Left ventricle myocardium superior (tissue), 1 donor: Measurements from ENCODE around the gene IL27RA. TPM values are rescaled to one million over a fixed set of nuclear protein-coding genes. Genes with fewer than 3 reads are reported as not detected.

Experiments
- ATAC-seq: fragments of 200-7000 bp; cut with Tn5 transposase; one replicate; pipeline ENCODE4 v1.9.1; 2020; ENCODE audit warnings: mild to moderate bottlenecking, moderate library complexity
- DNase-seq: peaks from one replicate; pipeline ENCODE4 v3.0.0-alpha.2; 2020
- intact Hi-C: fragments of 100-400 bp; cut with micrococcal nuclease; formaldehyde crosslinking; loops from one replicate; pipeline ENCODE4 v1.11.0; 2022
- total RNA-seq: library from RNA; stranded (reverse); fragmentation: NEBNext Ultra II Directional; extraction: Animal tissue kit (Norgen Biotek cat#: 25700); gene quantifications from one replicate; pipeline ENCODE4 v1.2.1, GENCODE V29; 2021
- donor health status: DM: no; HTN: yes; CAD: no; lungs with severe emphysema.

The IL27RA gene
- total RNA-seq, 1 donor from 2014 or later: 5.4 TPM

DNA sequence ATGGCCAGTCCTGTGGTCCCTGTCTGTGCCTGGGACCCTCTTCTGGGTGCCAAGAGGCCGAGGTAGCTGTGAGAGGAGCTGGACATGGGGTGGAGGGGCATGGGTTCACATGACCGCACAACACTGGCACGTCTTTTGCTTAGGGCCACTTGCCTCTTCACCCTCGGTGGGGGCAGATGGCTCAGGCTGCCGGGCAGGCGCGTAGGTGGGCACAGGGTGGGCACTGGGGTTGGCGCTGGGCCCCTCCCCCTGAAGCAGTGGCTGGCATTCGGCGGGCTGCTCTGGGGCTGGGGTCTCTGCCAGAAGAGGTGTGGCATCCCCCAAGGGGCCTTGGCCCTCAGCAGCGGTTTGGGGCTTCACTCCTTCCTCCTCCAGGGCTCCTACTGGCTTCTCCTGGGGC lies 21.9 kb downstream of the IL27RA start:
- intact Hi-C loops: no loop called here
- ATAC-seq (no peak), DNase-seq (no peak)

DNA sequence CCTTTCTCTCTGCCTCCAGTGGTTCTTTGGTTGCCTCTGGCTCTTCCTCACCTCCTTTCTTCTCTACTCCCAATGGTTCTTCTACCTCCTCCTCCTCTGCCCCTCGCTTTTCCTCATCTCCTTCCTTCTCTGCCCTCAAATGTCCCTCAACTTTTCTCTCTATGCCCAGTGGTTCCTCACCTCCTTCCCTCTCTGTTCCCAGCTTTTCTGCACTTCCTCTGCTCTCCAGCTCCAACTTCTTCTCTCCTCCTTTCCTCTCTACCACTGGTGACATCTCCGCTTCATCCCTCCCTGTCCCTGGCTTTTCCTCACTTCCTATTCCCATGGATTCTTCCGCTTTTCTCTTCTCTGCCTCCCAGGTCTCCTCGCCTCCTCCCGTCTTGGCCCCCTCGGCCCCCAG lies 22.5 kb downstream of the IL27RA start:
- DNase-seq (no peak), ATAC-seq (no peak)
- intact Hi-C loops: no loop called here

DNA sequence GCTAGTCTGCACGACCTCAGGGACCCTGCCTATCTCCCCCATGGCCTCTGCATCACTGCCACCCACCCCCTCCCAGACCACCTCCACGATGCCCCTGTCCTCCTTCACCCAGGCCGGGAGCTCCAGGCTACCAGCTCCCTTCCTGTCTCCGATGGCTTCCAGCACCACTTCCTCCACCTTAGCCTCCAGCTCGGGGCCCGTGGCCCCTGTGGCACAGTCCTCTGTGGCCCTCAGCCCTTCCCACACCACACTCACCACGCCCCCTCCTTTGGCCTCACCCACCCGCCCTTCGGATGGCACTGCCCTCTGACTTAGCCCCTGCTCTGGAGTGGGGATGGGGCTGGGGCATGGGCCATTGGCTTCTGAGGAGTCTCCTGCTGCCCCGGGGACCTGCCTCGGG lies 23.2 kb downstream of the IL27RA start:
- intact Hi-C loops: no loop called here
- no peak for DNase-seq

DNA sequence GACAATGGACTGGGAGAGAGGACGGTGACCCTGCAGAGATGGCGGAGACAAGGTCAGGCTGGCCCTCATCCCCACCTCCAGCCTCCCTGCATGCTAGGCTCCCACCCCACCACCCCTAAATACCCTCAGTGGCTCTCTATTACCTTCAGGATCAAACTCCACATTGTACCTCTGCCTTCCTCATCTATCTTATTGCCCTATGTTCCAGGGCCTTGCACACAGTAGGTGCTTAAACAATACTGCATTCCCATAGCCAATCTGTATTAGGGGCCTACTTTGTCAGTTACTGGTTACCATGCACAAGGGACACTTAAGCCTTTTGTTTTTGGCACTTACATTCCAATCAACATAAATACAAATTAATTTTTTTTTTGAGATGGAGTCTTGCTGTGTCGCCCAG lies 23.8 kb downstream of the IL27RA start:
- intact Hi-C loops: no loop called here
- DNase-seq (no peak), ATAC-seq (no peak)

More for the DNA sequence above, 23.2 kb downstream of the IL27RA start:
- no peak for ATAC-seq

GRCh38 chr19:14056069-14056666 lies 24.6 kb downstream of the IL27RA start:
- intact Hi-C loops: no loop called here
- no peak for DNase-seq
- no peak for ATAC-seq

DNA sequence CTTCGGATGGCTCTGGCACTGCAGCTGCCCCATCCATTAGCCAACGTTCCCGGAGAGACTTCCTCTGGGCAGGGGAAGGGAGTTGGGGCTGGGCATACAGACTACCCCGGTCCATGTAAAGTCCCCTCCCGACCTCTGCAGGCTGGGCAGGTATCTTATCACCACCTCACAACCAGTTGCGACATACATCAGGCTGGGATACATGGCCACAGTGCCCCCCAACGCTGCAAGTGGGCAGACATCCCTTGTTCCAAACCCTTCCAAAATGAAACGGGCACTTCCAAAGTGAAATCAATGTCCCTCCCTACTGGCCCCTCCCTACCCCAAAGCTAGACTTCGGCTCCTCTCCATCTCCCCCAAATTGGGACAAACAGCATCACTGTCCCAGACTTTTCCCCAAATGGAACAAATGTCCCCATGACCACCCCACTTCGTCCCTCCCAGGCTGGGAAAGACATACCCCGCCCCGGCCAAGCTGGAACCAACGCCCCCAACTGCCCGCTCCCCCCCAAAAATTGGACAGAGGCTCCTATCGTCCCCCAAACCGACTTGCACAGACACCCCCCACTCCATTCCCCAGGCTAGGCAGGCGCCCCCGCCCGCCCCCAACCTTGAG lies 25.3 kb downstream of the IL27RA start:
- ATAC-seq: peak; percentile 10
- intact Hi-C loops: no loop called here
- no peak for DNase-seq

GRCh38 chr19:14058182-14059092 lies 26.9 kb downstream of the IL27RA start:
- intact Hi-C loops: no loop called here
- DNase-seq (no peak), ATAC-seq (no peak)

DNA sequence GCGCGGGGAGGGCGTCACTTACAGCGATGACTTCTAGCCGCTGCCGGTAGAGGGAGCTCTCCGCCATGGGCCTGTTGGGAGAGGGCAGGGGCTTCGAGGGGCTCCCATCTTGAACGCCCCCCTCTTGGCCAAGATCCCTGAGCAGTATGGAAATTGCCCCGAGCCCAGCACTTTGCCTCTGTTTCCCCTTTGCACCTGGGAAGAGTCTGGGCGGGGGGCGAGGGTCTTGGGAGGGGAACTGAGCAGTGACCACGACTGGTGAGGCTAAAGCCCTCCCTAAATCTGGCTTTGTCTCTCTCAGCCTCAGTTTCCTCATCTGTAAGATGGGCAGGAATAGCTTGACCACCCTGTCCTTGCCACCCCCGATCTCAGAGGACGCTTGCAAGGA lies 27.5 kb downstream of the IL27RA start:
- DNase-seq (no peak), ATAC-seq (no peak)
- intact Hi-C loops: no loop called here

DNA sequence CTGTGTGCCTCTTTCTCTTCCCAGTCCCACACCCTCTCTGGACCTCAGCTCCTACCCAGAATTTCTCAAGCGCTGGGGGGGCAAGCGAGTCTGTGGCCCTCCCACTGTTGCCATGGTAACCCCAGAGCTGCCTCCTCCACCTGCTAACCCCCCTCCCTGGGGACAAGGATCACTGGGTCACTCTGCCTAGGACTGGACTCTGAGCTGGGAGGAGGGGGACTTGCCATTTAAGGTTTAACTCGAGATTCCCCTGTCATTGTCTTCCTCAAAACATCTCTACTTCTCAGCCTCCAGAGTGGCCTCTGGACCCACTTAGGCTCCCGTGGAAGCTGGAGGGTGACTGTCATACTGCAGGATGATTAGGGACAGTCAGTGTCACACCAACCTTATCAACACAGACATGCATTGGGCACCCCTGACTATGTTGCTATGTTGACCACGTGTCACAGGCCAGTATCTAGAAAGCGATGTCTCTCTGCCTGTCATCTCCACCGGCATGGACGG lies 28.1 kb downstream of the IL27RA start:
- intact Hi-C loops: no loop called here
- no peak for ATAC-seq
- DNase-seq: no peak

GRCh38 chr19:14061081-14061749 lies 29.7 kb downstream of the IL27RA start:
- ATAC-seq (no peak), DNase-seq (no peak)
- intact Hi-C loops: no loop called here

DNA sequence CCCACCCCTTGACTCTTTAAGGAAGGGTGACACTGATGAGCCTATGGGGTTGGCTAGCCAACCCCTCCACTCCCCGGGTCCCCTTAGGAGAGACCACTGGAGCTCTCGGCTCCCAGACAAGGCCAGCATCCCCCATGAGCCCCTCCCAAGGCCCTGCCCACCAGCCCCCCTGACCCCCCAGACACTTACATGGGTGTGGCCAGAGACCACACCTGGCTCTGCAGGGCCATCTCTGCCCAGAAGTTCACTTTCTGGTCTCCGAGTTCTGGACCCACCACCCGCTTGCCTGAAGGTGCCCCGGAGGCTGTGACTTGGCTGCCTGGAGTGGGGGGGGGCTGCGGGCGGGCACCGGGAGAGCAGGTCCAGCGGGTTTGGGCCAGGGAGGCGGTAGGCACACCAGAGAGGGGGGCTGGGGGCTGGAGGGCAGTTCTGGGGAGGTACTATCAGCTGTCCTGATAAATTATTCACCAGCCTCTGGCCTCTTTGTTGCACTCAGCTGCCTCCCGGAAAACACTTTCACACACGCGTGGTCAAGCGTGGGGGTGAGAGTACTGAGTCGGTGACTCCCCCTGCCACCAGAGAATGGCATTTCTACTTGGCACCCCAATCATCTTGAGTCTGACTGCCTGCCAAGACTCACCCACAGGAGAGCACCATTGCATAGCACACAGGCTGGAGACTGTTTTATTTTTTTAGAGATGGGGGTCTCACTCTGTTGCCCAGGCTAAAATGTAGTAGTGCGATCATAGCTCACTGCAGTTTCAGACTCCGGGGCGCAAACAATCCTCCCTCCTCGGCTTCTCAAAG lies 30.4 kb downstream of the IL27RA start, which contains the start of gene PALM3:
PALM3 (minus strand) TSS at position 326 of the 807 bp plus-strand sequence; CDS start at position 230, 96 bp downstream.
- no peak for DNase-seq
- intact Hi-C loops: no loop called here
- peak; percentile 27 for ATAC-seq

GRCh38 chr19:14062558-14062855 lies 30.9 kb downstream of the IL27RA start:
- ATAC-seq: no peak
- intact Hi-C loops: no loop called here

GRCh38 chr19:14063105-14063504 lies 31.5 kb downstream of the IL27RA start:
- no peak for ATAC-seq
- intact Hi-C loops: no loop called here
- no peak for DNase-seq

More at GRCh38 chr19:14062558-14062855, 30.9 kb downstream of the IL27RA start:
- no peak for DNase-seq

DNA sequence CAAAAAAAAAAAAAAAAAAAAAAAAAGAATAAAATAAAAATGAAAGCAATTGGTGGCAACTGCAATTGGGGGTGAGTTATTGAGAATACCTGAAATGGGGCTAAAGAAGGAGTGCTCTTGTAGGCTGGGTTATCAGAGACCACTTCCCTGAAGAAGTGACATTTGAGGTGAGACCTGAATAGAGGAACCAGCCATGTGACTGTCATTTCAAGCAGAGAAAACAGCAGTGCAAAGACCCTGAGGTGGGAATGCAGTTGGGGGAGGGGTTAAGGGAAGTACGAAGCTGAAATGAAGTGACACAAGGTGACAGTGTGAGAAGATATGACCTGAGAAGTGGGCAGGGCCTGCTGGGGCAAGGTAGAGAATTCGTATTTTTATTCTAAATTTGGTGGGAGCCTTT lies 34.6 kb downstream of the IL27RA start:
- DNase-seq: no peak
- intact Hi-C loops: no loop called here
- no peak for ATAC-seq

DNA sequence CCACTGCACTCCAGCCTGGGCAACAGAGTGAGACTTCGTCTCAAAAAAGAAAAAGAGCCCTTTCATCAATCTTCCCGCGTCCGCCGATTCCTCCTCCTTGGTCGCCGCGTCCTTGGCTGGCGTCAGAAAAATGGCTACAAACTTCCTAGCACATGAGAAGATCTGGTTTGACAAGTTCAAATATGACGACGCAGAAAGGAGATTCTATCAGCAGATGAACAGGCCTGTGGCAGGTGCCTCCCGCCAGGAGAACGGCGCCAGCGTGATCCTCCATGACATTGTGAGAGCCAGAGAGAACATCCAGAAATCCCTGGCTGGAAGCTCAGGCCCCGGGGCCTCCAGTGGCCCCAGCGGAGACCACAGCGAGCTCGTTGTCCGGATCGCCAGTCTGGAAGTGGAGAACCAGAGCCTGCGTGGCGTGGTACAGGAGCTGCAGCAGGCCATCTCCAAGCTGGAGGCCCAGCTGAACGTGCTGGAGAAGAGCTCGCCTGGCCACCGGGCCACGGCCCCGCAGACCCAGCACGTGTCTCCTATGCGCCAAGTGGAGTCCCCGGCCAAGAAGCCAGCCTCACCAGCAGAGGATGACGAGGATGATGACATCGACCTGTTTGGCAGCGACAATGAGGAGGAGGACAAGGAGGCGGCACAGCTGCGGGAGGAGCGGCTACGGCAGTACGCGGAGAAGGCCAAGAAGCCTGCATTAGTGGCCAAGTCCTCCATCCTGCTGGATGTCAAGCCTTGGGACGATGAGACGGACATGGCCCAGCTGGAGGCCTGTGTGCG lies 38.9 kb downstream of the IL27RA start:
- intact Hi-C loops: loop anchor here (5.0 kb wide), 1 partner anchor 188 kb away; no protein-coding TSS in a partner anchor
- ATAC-seq (no peak), DNase-seq (peak; percentile 70)

DNA sequence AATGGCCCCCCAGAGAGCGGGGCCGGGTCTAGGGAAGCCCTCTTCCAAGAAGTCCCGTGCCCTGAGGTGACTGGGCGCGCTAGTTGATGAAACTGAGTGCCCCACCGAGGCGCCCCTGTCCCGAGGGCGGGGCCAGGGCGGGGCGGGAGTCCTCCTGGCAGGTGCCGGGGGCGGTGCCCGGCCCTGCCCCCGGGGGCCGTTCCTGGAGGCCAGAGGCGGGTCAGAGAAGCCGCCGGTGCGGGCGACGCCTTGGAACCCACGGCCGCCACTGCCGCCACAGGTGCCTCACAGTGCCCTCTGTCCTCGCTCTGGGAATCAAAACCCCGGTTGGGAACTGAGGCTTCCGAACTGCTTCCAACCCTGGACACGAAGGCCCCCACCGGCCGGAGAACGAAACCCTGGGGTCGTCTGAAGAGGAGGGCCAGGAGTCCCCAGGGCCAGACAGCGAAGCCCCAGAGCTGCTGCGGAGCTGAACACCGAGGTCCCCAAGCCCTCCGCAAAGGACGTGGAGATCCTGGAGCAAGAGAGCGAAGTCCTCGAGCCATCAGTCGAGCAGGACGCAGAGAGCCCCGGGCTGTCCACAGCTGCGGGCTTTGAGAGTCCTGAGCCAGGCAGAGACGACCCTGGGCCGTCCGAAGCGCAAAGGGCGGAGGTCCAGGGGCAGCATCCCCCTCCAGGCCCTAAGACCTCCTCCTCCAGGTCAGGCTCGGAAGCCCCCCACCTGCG lies 41.1 kb downstream of the IL27RA start, which contains the start of gene MISP3:
MISP3 (plus strand) TSS at position 252 of the 726 bp plus-strand sequence. CDS start 524 bp downstream, outside the sequence.
- ATAC-seq (peak; percentile 65), DNase-seq (peak; percentile 81)
- intact Hi-C loops: loop anchor here (5.0 kb wide), 1 partner anchor 190 kb away; no protein-coding TSS in a partner anchor
